ENCODE data around the gene MACF1. TPM values are rescaled to one million over a fixed set of nuclear protein-coding genes. Genes with fewer than 3 reads are reported as not detected.

Gene MACF1
- total and polyA plus RNA-seq, 4 donors: 69.1 to 966 (median 233) TPM

GRCh38 chr1:39317910-39318633, 113.6 kb downstream of the MACF1 start:
- H3K4me1 ChIP-seq (ENCODE audit: control insufficient read depth in 5 of 5, insufficient read depth in 5 of 5, low read length in 5 of 5): no peaks in the 10 kb centered on the region
- ATAC-seq (ENCODE audit: insufficient read depth, low FRiP score): no peak
- TF ChIP-seq CTCF (IDR thresholded peaks at IDR 0.05; ENCODE audit: control extremely low read depth, extremely low read depth): no peak
- peak in 2 of 3 donors; percentile 18 to 38 for DNase-seq
- no peaks in the 10 kb centered on the region for H3K9me3 ChIP-seq (ENCODE audit: control insufficient read depth in 4 of 4, insufficient read depth in 3 of 4, low read length in 3 of 4)
- H3K36me3 ChIP-seq (ENCODE audit: control insufficient read depth in 4 of 4, insufficient read depth in 4 of 4, low read length in 4 of 4): peaks cover 33 to 79% (median 63%) of the 10 kb centered on the region in 4 donors
- 62 to 66% methylated on average over 6 of the region's 6 CpGs for WGBS, 2 donors
- H3K27me3 ChIP-seq (ENCODE audit: control insufficient read depth in 3 of 3, insufficient read depth in 3 of 3, low read length in 2 of 3): no peaks in the 10 kb centered on the region
- peak overlapping the region; percentile 10 to 17 for H3K27ac ChIP-seq (ENCODE audit: low read depth in 1 of 2, low read length in 1 of 2)
- H3K9ac ChIP-seq (ENCODE audit: insufficient read depth in 1 of 2, low read length in 2 of 2): no peak overlapping the region
- no peak overlapping the region for H3K4me3 ChIP-seq

GRCh38 chr1:39321979-39322378, 117.5 kb downstream of the MACF1 start:
- Histone ChIP-seq H3K36me3 (ENCODE audit: control insufficient read depth in 4 of 4, insufficient read depth in 4 of 4, low read length in 4 of 4) (peaks cover 32 to 86% (median 64%) of the 10 kb centered on the region in 4 donors), H3K4me3 (no peak overlapping the region), H3K9ac (ENCODE audit: insufficient read depth in 1 of 2, low read length in 2 of 2) (no peak overlapping the region), H3K27ac (ENCODE audit: low read depth in 1 of 2, low read length in 1 of 2) (no peak overlapping the region), H3K27me3 (ENCODE audit: control insufficient read depth in 3 of 3, insufficient read depth in 3 of 3, low read length in 2 of 3) (no peaks in the 10 kb centered on the region), H3K9me3 (ENCODE audit: control insufficient read depth in 4 of 4, insufficient read depth in 3 of 4, low read length in 3 of 4) (no peaks in the 10 kb centered on the region), H3K4me1 (ENCODE audit: control insufficient read depth in 5 of 5, insufficient read depth in 5 of 5, low read length in 5 of 5) (no peaks in the 10 kb centered on the region)
- TF ChIP-seq CTCF (IDR thresholded peaks at IDR 0.05; ENCODE audit: control extremely low read depth, extremely low read depth): no peak
- WGBS, 2 donors: 94 to 98% methylated on average over 1 of the region's 1 CpG
- no peak for ATAC-seq (ENCODE audit: insufficient read depth, low FRiP score)
- DNase-seq: no peak

GRCh38 chr1:39322431-39322830, 117.9 kb downstream of the MACF1 start:
- TF ChIP-seq CTCF (IDR thresholded peaks at IDR 0.05; ENCODE audit: control extremely low read depth, extremely low read depth): no peak
- H3K27me3 ChIP-seq (ENCODE audit: control insufficient read depth in 3 of 3, insufficient read depth in 3 of 3, low read length in 2 of 3): no peaks in the 10 kb centered on the region
- no peak for DNase-seq
- H3K36me3 ChIP-seq (ENCODE audit: control insufficient read depth in 4 of 4, insufficient read depth in 4 of 4, low read length in 4 of 4): peaks cover 32 to 86% (median 65%) of the 10 kb centered on the region in 4 donors
- H3K9ac ChIP-seq (ENCODE audit: insufficient read depth in 1 of 2, low read length in 2 of 2): no peak overlapping the region
- no peak overlapping the region for H3K27ac ChIP-seq (ENCODE audit: low read depth in 1 of 2, low read length in 1 of 2)
- ATAC-seq (ENCODE audit: insufficient read depth, low FRiP score): no peak
- 87 to 93% methylated on average over 6 of the region's 6 CpGs for WGBS, 2 donors
- no peak overlapping the region for H3K4me3 ChIP-seq
- no peaks in the 10 kb centered on the region for H3K9me3 ChIP-seq (ENCODE audit: control insufficient read depth in 4 of 4, insufficient read depth in 3 of 4, low read length in 3 of 4)
- H3K4me1 ChIP-seq (ENCODE audit: control insufficient read depth in 5 of 5, insufficient read depth in 5 of 5, low read length in 5 of 5): no peaks in the 10 kb centered on the region
